ENCODE measurements around the gene LRRC25.
A peak's percentile ranks its signal among the peaks of the same experiment; 100 is the strongest.
"Not testable (repeated sequence)": the region's sequence is repeated elsewhere in the genome, so short reads cannot be mapped to it uniquely, and the experiment has no call there.

LRRC25 gene

GRCh38 chr19:18379803-18380747 lies 17.3 kb downstream of the LRRC25 start:
- peak; percentile 86 for DNase-seq (ENCODE audit: low read depth)

GRCh38 chr19:18377026-18377425 lies 20.4 kb downstream of the LRRC25 start:
- DNase-seq (ENCODE audit: low read depth) = no peak

GRCh38 chr19:18373892-18374629 lies 23.4 kb downstream of the LRRC25 start:
- DNase-seq (ENCODE audit: low read depth) = peak; percentile 94

- DNase-seq (ENCODE audit: low read depth) = no peak
Observed at GRCh38 chr19:18373407-18373891, 24.0 kb downstream of the LRRC25 start.

GRCh38 chr19:18368504-18369222 lies 28.8 kb downstream of the LRRC25 start:
- no peak for DNase-seq (ENCODE audit: low read depth)

GRCh38 chr19:18366021-18366435 lies 31.4 kb downstream of the LRRC25 start:
- no peak for DNase-seq (ENCODE audit: low read depth)

- DNase-seq (ENCODE audit: low read depth) = peak; percentile 95
Observed at GRCh38 chr19:18364826-18365528, 32.4 kb downstream of the LRRC25 start.

GRCh38 chr19:18364277-18364825 lies 33.1 kb downstream of the LRRC25 start:
- DNase-seq (ENCODE audit: low read depth) = not testable (repeated sequence)

GRCh38 chr19:18363787-18364186 lies 33.6 kb downstream of the LRRC25 start:
- no peak for DNase-seq (ENCODE audit: low read depth)

- no peak for DNase-seq (ENCODE audit: low read depth)
Observed at GRCh38 chr19:18362934-18363542, 34.4 kb downstream of the LRRC25 start.

- no peak for DNase-seq (ENCODE audit: low read depth)
Observed at GRCh38 chr19:18361646-18362045, 35.8 kb downstream of the LRRC25 start.

GRCh38 chr19:18357041-18357440 lies 40.4 kb downstream of the LRRC25 start:
- DNase-seq (ENCODE audit: low read depth) = no peak

GRCh38 chr19:18354743-18355142 lies 42.7 kb downstream of the LRRC25 start:
- not testable (repeated sequence) for DNase-seq (ENCODE audit: low read depth)

- DNase-seq (ENCODE audit: low read depth) = no peak
Observed at GRCh38 chr19:18353378-18354005, 43.9 kb downstream of the LRRC25 start.

- DNase-seq (ENCODE audit: low read depth) = no peak
Observed at GRCh38 chr19:18351544-18351943, 45.9 kb downstream of the LRRC25 start.

GRCh38 chr19:18350490-18350889 lies 46.9 kb downstream of the LRRC25 start:
- no peak for DNase-seq (ENCODE audit: low read depth)

- peak; percentile 38 for DNase-seq (ENCODE audit: low read depth)
Observed at GRCh38 chr19:18349524-18350128, 47.8 kb downstream of the LRRC25 start.

- DNase-seq (ENCODE audit: low read depth) = not testable (repeated sequence)
Observed at GRCh38 chr19:18348818-18349339, 48.5 kb downstream of the LRRC25 start.

GRCh38 chr19:18348171-18348570 lies 49.3 kb downstream of the LRRC25 start:
- DNase-seq (ENCODE audit: low read depth) = no peak

- no peak for DNase-seq (ENCODE audit: low read depth)
Observed at GRCh38 chr19:18346091-18346490, 51.3 kb downstream of the LRRC25 start.

All from stromal cell of bone marrow (primary cell).